Left lung (tissue), 10 donors: ENCODE results near the gene PAF1. TPM values are rescaled to one million over a fixed set of nuclear protein-coding genes. Genes with fewer than 3 reads are reported as not detected.

Experiments
- ATAC-seq: fragments of 200-7000 bp; cut with Tn5 transposase; one replicate; pipeline ENCODE4 v1.9.1; 2020; ENCODE audit warnings: moderate library complexity
- DNase-seq, 4 donors: peaks; one replicate each; pipeline ENCODE4 v3.0.0-alpha.2; 2013 to 2020
- H3K27ac ChIP-seq, 2 donors: fragments of 200-600 bp; sonication (generic) in 1 of 2; one replicate each; pipeline versions ENCODE4 v1.5.0 to v1.8.0; 2020 to 2021
- H3K27me3 ChIP-seq, 2 donors: fragments of 200-600 bp; sonication (generic) in 1 of 2; one replicate each; pipeline versions ENCODE4 v1.5.0 to v1.8.0; 2020 to 2021
- H3K36me3 ChIP-seq, 2 donors: fragments of 200-600 bp; sonication (generic) in 1 of 2; one replicate each; pipeline versions ENCODE4 v1.5.0 to v1.8.0; 2020 to 2021
- H3K4me1 ChIP-seq, 2 donors: fragments of 200-600 bp; one replicate each; pipeline ENCODE4 v1.8.0; 2021
- H3K4me3 ChIP-seq, 2 donors: fragments of 200-600 bp; sonication (generic) in 1 of 2; one replicate each; pipeline versions ENCODE4 v1.5.0 to v1.8.0; 2020 to 2021; ENCODE audit warnings: mild to moderate bottlenecking in 1 of 2
- H3K9me3 ChIP-seq, 2 donors: fragments of 200-600 bp; sonication (generic) in 1 of 2; one replicate each; pipeline versions ENCODE4 v1.5.0 to v1.8.0; 2020 to 2021
- CTCF ChIP-seq, 2 donors: fragments of 200-600 bp; sonication (generic) in 1 of 2; IDR thresholded peaks; one replicate each; pipeline versions ENCODE4 v1.5.0 to v1.8.0; 2021; ENCODE audit warnings: antibody characterized with exemption in 2 of 2
- intact Hi-C, 2 donors: fragments of 100-400 bp; cut with DNase I; formaldehyde crosslinking; loops; one replicate each; pipeline versions ENCODE4 v1.11.2 to v1.14.2; 2022
- polyA plus RNA-seq, 6 donors: library from polyadenylated mRNA; unstranded; fragments of 120-200 nt; gene quantifications; one replicate each; pipeline ENCODE4 v1.2.1, GENCODE V29; 2013; ENCODE audit not compliant: insufficient read length in 6 of 6
- total RNA-seq, 2 donors: library from RNA; stranded (reverse); fragmentation: NEBNext Ultra II Directional; extraction: Animal tissue kit (Norgen Biotek cat#: 25700); gene quantifications; one replicate each; pipeline ENCODE4 v1.2.1, GENCODE V29; 2021
- donor health status: DM: no; HTN: yes; CAD: no.
- donor health status: DM: no; HTN: no; CAD: no.

PAF1 gene
- total and polyA plus RNA-seq, 8 donors = 31.0 to 70.4 (median 64.9) TPM

- H3K36me3 ChIP-seq = peaks cover 0 to 61% of the 10 kb centered on the region in 2 donors
- ATAC-seq = no peak
- intact Hi-C loops = no loop called here
- H3K9me3 ChIP-seq = no peaks in the 10 kb centered on the region
- H3K27me3 ChIP-seq = no peaks in the 10 kb centered on the region
- H3K4me1 ChIP-seq = peaks cover 5 to 33% of the 10 kb centered on the region in 2 donors
- DNase-seq = no peak
- H3K4me3 ChIP-seq = no peak overlapping the region
- no peak for TF ChIP-seq CTCF (IDR thresholded peaks at IDR 0.05)
- H3K27ac ChIP-seq = no peak overlapping the region
Observed at GRCh38 chr19:39349326-39349725, 41.6 kb downstream of the PAF1 start.

- H3K27me3 ChIP-seq = no peaks in the 10 kb centered on the region
- peaks cover 0 to 44% of the 10 kb centered on the region in 2 donors for H3K36me3 ChIP-seq
- H3K27ac ChIP-seq = no peak overlapping the region
- H3K4me3 ChIP-seq = no peak overlapping the region
- ATAC-seq (no peak), DNase-seq (no peak)
- TF ChIP-seq CTCF (IDR thresholded peaks at IDR 0.05) = no peak
- intact Hi-C loops = no loop called here
- H3K4me1 ChIP-seq = peaks cover 9 to 48% of the 10 kb centered on the region in 2 donors
- H3K9me3 ChIP-seq = no peaks in the 10 kb centered on the region
Observed at GRCh38 chr19:39347332-39348164, 43.4 kb downstream of the PAF1 start.

- Histone ChIP-seq H3K9me3 (no peaks in the 10 kb centered on the region), H3K4me3 (no peak overlapping the region), H3K27ac (no peak overlapping the region), H3K27me3 (no peaks in the 10 kb centered on the region), H3K4me1 (peaks cover 11 to 44% of the 10 kb centered on the region in 2 donors), H3K36me3 (peaks cover 0 to 28% of the 10 kb centered on the region in 2 donors)
- intact Hi-C loops = no loop called here
- DNase-seq (no peak), ATAC-seq (no peak)
- no peak for TF ChIP-seq CTCF (IDR thresholded peaks at IDR 0.05)
Observed at GRCh38 chr19:39345956-39346355, 45.0 kb downstream of the PAF1 start.

- Histone ChIP-seq H3K4me3 (peak overlapping the region; percentile 54 to 70), H3K27me3 (no peaks in the 10 kb centered on the region), H3K27ac (peak overlapping the region; percentile 44 to 70), H3K4me1 (peaks cover 12 to 65% of the 10 kb centered on the region in 2 donors), H3K36me3 (no peaks in the 10 kb centered on the region), H3K9me3 (no peaks in the 10 kb centered on the region)
- peak in 2 of 4 donors; percentile 33 to 52 for DNase-seq
- TF ChIP-seq CTCF (IDR thresholded peaks at IDR 0.05) = no peak
- no peak for ATAC-seq
- intact Hi-C loops = no loop called here
Observed at GRCh38 chr19:39342647-39343305, 48.1 kb downstream of the PAF1 start.
